T1000 (cell line): ENCODE data around the gene PDCD1LG2.
"Not testable (repeated sequence)": the region's sequence is repeated elsewhere in the genome, so short reads cannot be mapped to it uniquely, and the experiment has no call there.

ENCODE experiments used
- DNase-seq: peaks from one replicate; lab custom pipeline; 2025; ENCODE audit warnings: mixed read lengths; lab: John Stamatoyannopoulos, UW

Gene PDCD1LG2

DNA sequence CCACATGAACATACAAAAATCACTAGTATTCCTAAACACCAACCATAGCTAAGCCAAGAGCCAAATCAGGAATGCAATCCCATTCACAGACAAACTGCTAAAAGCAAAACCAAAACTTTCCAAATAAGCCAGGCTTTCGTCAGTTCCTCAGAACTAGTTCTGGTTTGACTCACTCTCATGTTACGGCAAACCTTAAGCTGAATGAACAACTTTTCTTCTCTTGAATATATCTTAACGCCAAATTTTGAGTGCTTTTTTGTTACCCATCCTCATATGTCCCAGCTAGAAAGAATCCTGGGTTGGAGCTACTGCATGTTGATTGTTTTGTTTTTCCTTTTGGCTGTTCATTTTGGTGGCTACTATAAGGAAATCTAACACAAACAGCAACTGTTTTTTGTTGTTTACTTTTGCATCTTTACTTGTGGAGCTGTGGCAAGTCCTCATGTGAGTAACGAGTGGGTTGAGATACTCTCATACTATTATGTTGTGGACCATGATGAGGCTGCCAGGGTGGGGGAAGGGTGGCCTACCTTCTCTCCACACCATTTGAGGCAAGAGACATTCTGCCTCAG is at the start of gene PDCD1LG2:
Gene PDCD1LG2, plus strand, starts transcription at position 172 of the 572 bp plus-strand sequence. CDS start 12,016 bp downstream, outside the sequence.
- DNase-seq, result no peak

DNA sequence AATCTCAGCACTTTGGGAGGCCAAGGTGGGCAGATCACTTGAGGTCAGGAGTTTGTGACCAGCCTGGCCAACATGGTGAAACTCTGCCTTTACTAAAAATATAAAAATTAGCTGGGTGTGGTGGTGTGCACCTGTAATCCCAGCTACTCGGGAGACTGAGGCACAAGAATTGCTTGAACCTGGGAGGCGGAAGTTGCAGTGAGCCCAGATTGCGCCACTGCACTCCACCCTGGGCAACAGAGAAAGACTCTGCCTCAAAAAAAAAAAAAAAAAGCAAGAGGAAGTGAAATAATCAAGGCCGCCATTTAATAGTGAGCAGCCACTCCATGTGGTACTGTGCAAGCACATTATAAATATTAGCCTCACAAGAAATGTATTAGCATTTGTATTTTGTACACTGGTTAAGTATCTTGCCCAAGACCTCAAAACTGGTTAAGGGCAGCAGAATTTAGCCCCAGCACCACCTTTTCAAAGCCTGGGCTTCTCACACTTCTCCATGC is 45.5 kb upstream of the PDCD1LG2 start:
- DNase-seq, result not testable (repeated sequence)

DNA sequence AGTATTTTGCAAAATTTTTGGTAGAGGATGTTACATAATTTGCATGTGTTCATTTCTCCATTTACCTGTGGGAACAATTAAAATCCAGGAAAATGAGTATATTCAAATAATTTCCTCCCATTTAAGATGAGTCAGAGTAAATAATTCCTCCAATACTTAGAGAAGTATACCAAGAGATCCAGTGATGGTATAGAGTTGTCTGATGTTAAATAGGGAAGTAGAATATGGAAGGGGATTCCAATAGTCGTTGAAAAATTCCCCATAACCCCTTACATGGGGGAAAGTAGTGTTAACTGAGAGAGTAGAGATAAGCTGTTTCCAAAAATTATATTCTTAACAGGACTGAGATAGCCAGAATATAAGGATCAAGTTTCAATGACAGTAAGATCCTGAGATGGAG is 44.3 kb upstream of the PDCD1LG2 start:
- DNase-seq, result no peak

DNA sequence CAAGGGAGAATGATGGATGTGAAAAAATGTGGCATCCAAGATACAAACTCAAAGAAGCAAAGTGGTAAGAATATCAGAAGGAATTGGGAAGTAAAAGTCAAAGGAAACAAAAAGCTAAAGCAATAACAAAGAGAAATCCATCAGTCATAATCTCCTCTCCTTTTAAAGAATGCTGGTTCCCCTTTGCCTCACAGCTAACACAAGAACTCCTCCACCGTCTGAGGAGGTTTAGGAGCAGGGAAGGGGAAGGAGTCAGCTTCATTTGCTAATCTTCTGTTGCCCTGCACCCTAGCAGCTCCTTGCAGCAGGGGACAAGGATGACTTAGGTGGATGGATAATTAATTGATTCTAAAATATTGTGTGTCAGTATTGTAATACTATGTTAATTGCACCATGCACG is 43.6 kb upstream of the PDCD1LG2 start:
- DNase-seq, result no peak

DNA sequence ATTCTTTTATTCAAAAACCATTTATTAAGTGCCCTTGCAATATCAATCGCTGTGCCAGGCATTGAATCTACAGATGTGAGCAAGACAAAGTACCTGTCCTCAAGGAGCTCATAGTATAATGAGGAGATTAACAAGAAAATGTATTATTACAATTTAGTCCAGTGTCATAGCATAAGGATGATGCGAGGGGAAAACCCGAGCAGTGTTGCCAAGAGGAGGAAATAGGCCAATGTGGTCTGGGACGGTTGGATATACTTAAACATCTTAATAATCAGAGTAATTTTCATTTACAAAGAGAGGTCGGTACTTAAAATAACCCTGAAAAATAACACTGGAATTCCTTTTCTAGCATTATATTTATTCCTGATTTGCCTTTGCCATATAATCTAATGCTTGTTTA is 41.5 kb upstream of the PDCD1LG2 start:
- DNase-seq, result no peak

DNA sequence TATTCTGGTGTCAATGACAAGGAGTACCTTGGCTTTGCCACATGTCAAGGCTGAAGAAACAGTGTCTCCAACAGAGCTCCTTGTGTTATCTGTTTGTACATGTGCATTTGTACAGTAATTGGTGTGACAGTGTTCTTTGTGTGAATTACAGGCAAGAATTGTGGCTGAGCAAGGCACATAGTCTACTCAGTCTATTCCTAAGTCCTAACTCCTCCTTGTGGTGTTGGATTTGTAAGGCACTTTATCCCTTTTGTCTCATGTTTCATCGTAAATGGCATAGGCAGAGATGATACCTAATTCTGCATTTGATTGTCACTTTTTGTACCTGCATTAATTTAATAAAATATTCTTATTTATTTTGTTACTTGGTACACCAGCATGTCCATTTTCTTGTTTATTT is 40.2 kb upstream of the PDCD1LG2 start:
- no peak for DNase-seq

DNA sequence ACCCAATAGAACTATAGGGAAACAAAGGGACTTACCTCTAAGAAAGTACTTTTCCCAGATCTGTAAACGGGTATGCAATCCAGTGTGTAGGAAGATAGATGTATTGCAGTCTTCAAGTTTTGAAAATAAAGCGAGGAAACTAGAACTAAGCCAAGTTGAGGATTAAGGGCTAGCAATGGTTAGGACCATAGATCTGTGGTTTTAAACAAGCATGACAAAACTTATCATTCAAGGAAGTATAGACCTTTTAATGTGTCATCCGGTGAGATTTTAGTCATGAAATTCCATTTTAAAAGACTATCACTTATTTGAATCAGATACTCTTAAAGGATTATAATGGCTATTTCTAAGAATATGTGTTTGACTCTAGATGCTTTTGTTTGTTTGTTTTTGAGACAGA is 39.5 kb upstream of the PDCD1LG2 start:
- no peak for DNase-seq

DNA sequence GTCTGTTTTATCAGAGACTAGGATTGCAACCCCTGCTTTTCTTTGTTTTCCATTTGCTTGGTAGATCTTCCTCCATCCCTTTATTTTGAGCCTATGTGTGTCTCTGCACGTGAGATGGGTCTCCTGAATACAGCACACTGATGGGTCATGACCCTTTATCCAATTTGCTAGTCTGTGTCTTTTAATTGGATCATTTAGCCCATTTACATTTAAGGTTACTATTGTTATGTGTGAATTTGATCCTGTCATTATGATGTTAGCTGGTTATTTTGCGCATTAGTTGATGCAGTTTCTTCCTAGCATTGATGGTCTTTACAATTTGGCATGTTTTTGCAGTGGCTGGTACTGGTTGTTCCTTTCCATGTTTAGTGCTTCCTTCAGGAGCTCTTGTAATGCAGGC is 34.7 kb upstream of the PDCD1LG2 start:
- not testable (repeated sequence) for DNase-seq

DNA sequence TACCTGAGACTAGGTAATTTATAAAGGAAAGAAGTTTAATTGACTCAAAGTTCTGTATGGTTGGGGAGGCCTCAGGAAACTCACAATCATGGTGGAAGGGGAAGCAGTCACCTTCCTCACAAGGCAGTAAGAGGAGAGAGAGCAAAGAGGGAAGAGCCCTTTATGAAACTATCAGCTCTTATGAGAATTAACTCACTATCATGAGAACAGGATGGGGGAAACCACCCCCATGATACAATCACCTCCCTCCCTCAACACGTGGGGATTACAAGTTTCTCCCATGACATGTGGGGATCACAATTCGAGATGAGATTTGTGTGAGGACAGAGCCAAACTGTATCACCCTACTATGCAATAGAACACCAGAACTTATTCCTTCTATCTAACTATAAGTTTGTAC is 32.1 kb upstream of the PDCD1LG2 start:
- no peak for DNase-seq

DNA sequence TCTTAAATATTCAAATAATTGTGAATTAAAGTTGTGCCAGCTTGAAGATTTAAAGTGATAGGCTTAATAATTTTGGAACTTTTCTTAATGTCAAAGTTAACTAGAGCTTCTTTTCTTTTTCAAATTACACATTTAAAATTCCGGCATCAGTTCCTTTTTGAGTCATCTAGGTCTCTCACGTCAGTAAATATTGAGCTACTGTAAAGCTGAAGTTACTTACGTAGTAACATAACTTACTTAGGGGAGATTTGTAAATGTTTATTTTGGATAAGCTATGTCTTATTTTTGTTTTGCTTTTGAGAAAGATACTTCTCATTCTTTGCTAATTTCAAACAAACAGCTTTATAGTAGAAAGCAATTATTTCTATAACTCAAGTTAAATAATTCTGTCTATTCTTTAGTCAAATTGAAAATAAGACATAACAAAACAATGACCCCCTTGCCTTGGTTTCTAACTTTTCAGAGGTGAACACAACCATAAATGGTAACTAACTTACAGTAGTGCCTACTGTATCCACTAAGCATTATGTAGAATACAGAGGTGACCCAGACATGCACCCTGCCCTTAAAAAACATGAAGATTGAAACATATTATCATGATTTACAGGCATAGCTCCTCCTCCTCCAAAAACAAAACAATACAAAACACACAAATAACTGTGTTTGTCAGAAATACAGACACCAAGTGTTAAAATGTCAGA is 30.2 kb upstream of the PDCD1LG2 start:
- no peak for DNase-seq

DNA sequence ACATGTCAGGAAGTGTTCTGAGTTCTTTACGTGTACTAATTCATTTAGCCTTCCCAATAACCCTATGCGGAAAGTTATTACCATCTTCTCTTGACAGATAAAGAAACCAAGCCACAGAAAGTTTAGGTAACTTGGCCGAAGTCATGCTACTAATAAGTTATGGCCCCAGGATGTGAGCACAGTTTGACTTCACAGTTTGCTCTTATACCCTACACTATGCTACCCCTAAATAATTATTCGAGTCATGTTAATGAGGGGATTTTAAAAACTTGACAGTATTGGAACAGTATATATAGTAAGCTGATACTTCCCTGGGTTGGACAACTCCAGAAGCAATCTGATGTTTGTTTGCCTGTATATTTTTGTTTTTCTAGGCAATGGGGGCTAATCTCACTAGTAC is 29.4 kb upstream of the PDCD1LG2 start:
- no peak for DNase-seq

DNA sequence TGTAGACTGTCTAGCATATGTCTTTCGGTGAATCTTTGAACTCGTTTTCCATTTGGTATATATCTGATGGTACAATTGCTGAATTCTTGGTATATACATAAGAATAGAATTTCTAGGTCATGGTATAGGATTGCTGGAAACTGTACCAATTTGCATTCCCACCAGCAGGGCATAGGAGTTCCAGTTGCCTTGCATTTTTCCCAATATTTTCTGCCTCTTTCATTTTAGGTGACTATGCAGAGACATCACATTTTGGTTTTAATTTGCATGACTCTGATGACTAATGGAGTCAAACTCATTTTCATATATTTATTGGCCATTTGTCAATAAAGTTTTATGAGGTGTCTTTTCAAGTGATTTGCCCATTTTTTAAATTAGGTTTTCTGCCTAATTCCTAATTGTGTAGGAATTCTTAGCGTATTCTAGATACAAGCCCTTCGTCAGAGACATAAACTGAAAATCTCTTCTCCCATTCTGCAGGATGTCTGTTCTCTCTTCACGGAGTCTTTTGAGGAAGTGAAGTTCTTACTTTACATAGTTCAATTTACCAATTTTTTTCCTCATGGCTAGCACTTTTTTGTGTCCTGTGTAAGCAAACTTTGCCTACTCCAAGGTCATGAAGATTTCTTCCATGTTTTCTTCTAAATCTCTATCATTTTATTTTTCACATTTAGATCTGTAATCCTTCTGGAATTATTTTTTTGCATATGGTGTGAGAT is 28.9 kb upstream of the PDCD1LG2 start:
- no peak for DNase-seq

DNA sequence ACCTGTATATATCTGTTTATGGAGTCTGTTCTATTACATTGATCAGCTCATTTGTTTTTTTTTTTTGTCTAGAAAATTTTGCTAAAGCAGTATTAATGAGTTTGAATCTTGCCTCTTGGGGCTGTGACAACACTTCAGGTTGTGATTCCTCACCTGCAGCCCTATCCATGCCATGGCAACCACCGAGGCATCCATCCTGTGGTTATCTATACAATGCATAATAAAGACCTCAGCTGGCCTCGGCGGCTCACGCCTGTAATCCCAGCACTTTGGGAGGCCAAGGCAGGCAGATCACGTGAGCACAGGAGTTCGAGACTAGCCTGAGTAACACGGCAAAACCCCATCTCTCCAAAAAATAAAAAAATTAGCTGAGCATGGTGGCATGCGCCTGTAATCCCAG is 28.1 kb upstream of the PDCD1LG2 start:
- DNase-seq, result no peak

DNA sequence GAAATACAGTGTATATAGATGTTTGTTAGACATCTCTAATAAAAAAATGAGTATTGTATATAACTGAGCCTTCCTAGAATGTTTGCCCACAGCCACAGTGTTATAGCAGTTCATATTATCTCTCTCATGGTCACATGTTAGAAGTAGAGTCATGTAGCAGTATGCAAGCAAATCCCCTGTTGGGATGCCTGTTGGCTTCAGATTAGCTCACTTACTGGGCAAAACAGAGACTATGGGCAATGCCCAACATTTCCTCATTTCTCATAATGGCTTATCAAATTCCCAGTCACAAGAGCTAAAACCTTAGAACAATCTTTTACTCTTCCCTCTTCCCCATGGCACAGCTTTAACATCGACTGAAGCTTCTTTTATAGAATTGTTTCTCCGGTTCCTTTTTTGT is 27.0 kb upstream of the PDCD1LG2 start:
- DNase-seq, result no peak

DNA sequence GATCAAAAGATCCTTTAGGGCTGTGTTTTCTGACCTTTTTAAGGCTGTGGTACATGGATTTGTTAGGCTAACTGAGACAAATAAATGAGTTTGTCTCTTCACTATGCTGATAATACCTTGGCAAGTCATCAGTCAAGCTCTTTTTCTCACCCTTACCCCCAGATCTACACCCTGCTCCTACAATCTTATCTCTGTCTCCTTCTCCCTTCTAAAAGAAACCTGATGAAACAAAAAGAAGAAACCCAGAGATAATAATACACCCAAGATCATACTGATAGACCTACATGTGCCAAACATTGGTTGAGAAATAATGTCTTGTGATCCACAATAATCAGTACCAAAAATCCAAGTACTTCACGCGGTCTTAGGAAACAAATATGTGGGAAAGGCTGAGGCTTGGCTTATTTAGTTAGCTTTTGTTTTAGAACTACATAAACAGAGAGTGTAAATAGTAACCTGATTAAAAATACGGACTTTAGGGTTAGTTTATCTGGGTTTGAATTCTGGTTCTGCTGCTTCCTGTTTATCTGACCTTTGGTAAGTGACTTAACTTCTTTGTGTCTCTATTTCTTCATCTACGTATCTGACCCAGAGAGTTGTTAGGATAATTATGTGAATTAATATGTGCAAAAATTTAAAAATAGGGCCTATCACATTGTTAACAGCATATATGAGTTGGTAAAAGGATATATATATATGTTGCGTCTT is 24.8 kb upstream of the PDCD1LG2 start:
- DNase-seq, result no peak

DNA sequence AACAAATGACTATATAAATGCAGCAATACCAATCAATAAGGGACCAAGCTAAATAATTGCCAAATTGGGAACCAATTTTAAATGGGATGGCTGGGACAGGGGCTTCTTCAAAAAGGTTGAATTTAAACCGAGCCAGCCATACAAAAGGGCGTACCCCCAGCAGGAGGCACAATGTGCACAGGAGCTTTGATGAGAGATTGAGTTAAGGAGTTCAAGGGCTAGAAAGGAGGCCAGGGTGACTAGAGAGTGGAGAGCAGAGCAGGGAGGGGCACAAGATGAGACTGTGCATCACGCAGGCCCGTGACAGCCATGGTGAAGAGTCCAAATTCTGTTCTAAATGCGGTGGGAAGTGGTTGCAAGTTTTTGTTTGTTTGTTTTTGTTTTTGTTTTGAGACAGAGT is 23.3 kb upstream of the PDCD1LG2 start:
- DNase-seq, result no peak

DNA sequence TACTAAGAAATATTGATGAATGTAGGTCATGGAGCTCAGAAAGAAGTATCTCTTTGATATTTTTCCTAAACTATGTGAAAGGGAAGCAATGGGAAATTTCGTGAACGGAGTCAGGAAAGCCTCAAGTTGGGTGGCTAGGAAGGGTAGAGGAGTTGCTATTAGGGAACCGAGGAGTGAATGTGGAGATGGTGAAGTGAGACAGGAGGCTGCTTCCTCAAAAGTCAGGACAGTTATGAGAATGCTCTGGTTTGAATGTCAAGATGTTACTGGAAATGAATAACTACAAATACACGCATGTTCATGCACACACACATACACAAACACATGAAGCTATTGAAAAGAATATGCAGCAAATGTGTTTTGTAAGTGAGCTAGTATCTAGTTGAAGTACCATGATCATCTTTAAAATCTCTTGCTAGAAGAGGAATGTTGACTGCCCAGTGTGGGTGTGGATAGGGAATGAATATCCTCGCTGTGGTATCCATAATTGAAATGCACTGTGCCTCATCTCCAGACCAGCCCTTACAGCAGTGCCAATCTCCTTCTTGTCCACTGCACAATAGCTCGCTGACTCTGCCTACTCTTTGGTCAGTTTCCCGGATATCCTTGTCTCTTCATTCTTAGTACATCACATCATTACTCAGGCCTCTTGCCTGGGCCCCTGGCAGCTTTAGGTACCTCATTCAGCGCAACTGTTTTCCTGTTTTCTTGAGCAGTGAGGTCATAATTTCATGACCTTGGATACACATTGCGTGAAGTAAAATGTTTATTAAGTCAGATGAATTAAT is 21.9 kb upstream of the PDCD1LG2 start:
- no peak for DNase-seq

DNA sequence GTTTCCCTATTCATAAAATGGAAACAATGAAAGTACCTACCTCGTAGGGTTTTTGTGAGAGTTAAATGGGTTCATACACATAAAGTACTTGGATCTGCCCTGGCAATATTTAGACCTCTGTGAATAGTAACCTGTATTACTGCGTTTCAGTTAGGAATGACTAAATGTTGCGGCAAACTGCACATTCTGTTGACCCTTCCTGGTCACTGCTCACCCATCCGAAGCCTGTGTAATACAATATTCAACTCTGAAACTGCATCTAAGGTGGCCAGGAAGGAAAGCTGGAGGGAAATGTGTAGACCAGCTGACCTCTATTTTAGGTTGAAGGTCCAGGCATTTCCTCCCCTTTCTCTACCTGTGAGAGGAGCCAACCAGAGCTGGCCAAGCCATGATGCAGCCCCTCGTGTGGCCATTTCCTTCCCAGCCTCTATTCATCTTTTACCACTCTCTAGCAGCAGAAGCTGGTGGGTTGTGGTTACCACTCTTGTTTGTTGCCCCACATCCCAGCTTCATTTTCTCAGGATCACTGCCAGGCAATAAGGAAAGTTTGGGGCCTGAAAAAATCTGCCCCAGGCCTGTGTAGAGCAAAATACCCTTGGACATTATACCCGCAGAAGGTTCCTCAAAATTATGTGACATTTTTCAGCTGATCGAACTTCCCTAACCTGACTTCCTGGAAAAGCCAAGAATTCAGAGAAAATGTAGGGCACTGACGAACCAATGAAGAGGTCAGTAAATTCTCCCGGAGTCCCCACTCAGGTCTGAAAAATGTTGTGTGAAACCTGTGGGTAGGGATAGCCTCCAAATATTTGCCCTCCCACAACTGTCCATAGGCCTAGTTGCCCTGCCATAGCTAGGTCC is 20.5 kb upstream of the PDCD1LG2 start:
- no peak for DNase-seq

DNA sequence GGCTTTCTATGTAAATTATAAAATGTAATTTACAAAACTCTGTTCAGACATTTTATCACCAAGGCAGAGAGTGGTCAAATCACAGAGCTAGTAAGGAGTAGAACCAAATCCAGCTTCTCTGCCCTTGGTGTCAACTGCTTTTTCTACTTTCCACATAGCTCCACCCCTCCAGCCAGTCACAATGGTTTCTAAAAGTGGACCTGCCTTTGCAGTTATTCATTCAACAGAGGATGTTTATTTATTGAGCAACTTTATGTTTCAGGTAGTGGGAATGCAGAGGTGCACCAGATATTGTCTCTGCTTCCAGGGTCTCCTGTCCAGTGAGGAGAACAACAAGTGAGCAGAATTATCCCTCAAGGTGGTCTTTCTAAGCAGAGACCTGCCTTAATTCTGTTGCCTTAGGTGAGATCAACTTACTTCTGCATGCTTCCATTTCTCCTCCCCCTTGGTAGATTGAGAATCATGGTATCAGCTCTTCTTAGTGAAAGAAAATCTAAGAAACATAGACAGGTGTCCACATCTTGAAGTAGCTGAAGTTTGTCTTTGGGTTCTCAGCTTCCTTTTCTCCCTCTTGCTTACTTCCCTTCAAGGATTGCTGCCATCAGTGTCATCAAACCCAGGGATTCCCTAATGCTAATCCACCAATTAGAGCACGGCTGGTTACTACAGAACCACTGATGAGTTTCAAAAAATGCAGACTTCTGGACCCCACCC is 17.2 kb upstream of the PDCD1LG2 start:
- no peak for DNase-seq
